WERI-Rb-1 (cell line): ENCODE measurements around the gene ESF1.
"Not testable (repeated sequence)": the region's sequence is repeated elsewhere in the genome, so short reads cannot be mapped to it uniquely, and the experiment has no call there.

Source experiments
- DNase-seq: peaks from one replicate; pipeline ENCODE4 v3.0.0-alpha.2; 2020
- H3K27ac ChIP-seq: fragments of 250-450 bp; sonication (Bioruptor Pico); 2 replicates; pipeline ENCODE4 v1.5.1; 2020; ENCODE audit warnings: mild to moderate bottlenecking, moderate library complexity
- H3K27me3 ChIP-seq: fragments of 250-450 bp; sonication (Bioruptor Pico); 2 replicates; pipeline ENCODE4 v1.5.1; 2021; ENCODE audit warnings: mild to moderate bottlenecking, low read depth, moderate library complexity; ENCODE audit not compliant: insufficient read depth, severe bottlenecking
- H3K36me3 ChIP-seq: fragments of 250-450 bp; sonication (Bioruptor Pico); 2 replicates; pipeline ENCODE4 v1.5.1; 2020; ENCODE audit warnings: mild to moderate bottlenecking, moderate library complexity
- H3K4me3 ChIP-seq: 2 replicates; pipeline ENCODE4 v1.5.1; 2011; ENCODE audit warnings: low read depth, mild to moderate bottlenecking, control low read depth, low read length
- H3K9me3 ChIP-seq: fragments of 250-450 bp; sonication (Bioruptor Pico); 2 replicates; pipeline ENCODE4 v1.5.1; 2021; ENCODE audit warnings: mild to moderate bottlenecking, moderate library complexity; ENCODE audit not compliant: severe bottlenecking
- CTCF ChIP-seq: IDR thresholded peaks from 2 replicates; pipeline ENCODE4 v1.5.1; 2011; ENCODE audit warnings: low read depth, mild to moderate bottlenecking, control low read depth, inconsistent platforms, low read length

ESF1 gene

DNA sequence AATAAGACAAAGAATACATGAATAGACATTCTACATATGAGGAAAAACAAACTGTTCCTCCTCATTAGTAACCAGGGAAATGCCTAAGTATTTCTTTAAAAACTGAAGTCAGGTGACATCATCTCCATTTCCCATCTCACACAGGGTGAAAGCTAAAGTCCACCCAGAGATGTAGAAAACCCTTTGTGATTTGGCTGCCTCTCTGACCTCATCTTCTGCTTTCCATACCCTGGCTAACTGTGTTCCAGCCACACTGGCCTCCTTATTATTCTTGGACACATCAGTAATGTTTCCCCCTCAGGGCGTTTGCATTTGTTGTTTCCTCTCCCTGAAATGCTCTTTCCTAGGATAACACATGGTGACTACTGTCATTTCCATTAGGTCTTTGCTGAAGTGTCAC is 40.4 kb downstream of the ESF1 start:
- DNase-seq: no peak
- H3K36me3 ChIP-seq: peaks cover 12% of the 10 kb centered on the region; the same call in 1 of the 2 replicates
- TF ChIP-seq CTCF: no peak
- no peaks in the 10 kb centered on the region for H3K27me3 ChIP-seq
- H3K4me3 ChIP-seq: no peak overlapping the region
- H3K27ac ChIP-seq: no peak overlapping the region
- peaks cover 3% of the 10 kb centered on the region for H3K9me3 ChIP-seq

GRCh38 chr20:13741879-13742278 is 42.8 kb downstream of the ESF1 start:
- DNase-seq: no peak
- no peak for TF ChIP-seq CTCF
- peaks cover 12% of the 10 kb centered on the region; the same call in 1 of the 2 replicates for H3K36me3 ChIP-seq

GRCh38 chr20:13739731-13740649 is 44.7 kb downstream of the ESF1 start:
- H3K9me3 ChIP-seq: peaks cover 3% of the 10 kb centered on the region
- H3K4me3 ChIP-seq: no peak overlapping the region
- H3K27me3 ChIP-seq: no peaks in the 10 kb centered on the region
- H3K27ac ChIP-seq: no peak overlapping the region
- no peak for DNase-seq
- no peak for TF ChIP-seq CTCF
- peaks cover 12% of the 10 kb centered on the region; the same call in 1 of the 2 replicates for H3K36me3 ChIP-seq

More at GRCh38 chr20:13741879-13742278, 42.8 kb downstream of the ESF1 start:
- no peak overlapping the region for H3K4me3 ChIP-seq
- H3K27me3 ChIP-seq: no peaks in the 10 kb centered on the region
- no peak overlapping the region for H3K27ac ChIP-seq
- peaks cover 3% of the 10 kb centered on the region for H3K9me3 ChIP-seq

- H3K4me3 ChIP-seq, H3K9me3 ChIP-seq, DNase-seq, H3K27me3 ChIP-seq, H3K27ac ChIP-seq: not testable (repeated sequence)
- peaks cover 17% of the 10 kb centered on the region for H3K36me3 ChIP-seq
These were observed 46.5 kb downstream of the ESF1 start for GRCh38 chr20:13738187-13738586.

DNA sequence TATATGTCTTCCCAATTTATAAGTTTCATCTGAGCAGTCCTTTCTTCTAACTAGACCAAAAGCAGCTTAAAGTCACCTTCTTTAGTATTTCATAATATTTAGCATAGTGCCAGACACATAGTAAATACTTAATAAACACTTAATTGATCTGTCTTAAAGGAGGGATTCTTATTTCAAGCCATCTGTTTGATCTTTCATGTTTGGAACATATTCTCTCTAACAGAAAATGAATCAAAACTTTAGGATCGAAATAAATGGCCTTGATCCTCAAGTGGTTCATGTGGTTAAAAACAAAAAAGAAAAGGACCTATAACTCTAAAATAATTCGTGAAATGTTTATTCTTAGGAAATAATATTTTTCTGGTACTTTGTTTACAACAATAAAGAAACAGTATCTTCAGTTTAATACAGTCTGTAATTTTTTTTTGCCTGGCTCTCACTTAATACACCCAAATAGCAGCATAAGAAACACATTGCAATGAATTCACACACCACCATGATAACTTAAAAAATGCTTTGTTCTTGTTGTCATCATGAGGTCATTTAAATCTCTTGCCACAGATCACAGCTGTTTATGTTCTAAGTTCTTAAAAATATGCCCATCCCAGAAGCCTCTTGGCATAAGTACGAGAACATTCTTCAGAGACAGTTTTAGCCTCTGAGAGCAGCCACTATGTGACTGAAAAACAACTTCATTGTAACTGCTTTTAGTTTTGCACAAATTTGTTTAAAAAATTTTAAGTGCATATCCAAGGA is 48.1 kb downstream of the ESF1 start:
- no peak overlapping the region for H3K4me3 ChIP-seq
- H3K9me3 ChIP-seq: peaks cover 3% of the 10 kb centered on the region
- TF ChIP-seq CTCF: no peak
- H3K36me3 ChIP-seq: peaks cover 29% of the 10 kb centered on the region
- H3K27me3 ChIP-seq: no peaks in the 10 kb centered on the region
- no peak overlapping the region for H3K27ac ChIP-seq
- no peak for DNase-seq

- Histone ChIP-seq H3K36me3 (peaks cover 28% of the 10 kb centered on the region), H3K27me3 (no peaks in the 10 kb centered on the region), H3K4me3 (no peak overlapping the region), H3K9me3 (peaks cover 3% of the 10 kb centered on the region), H3K27ac (no peak overlapping the region)
- no peak for TF ChIP-seq CTCF
- DNase-seq: no peak
These were observed 48.9 kb downstream of the ESF1 start for GRCh38 chr20:13735826-13736225.
